Adrenal gland (tissue), 12 donors: ENCODE results near the gene OSMR. TPM values are rescaled to one million over a fixed set of nuclear protein-coding genes. Genes with fewer than 3 reads are reported as not detected.
"Not testable (repeated sequence)": the region's sequence is repeated elsewhere in the genome, so short reads cannot be mapped to it uniquely, and the experiment has no call there.

ENCODE experiments used
- DNase-seq, 7 donors: peaks; one replicate each; pipeline ENCODE4 v3.0.0-alpha.2; 2019 to 2020
- H3K27ac ChIP-seq, 5 donors: fragments of 200-600 bp; sonication (generic) in 4 of 5; 1 replicate in 3 of 5; 2 replicates in 2 of 5; pipeline versions ENCODE4 v1.5.1 to v1.8.0; 2016 to 2020; ENCODE audit warnings: mild to moderate bottlenecking in 1 of 5
- H3K27me3 ChIP-seq: fragments of 200-600 bp; 2 replicates; pipeline ENCODE4 v1.8.0; 2021
- H3K36me3 ChIP-seq, 2 donors: fragments of 200-600 bp; replicated peaks in 1 of 2; 1 replicate in 1 of 2; 2 replicates in 1 of 2; pipeline versions ENCODE4 v1.5.1 to v1.8.0; 2018 to 2022
- H3K4me1 ChIP-seq, 2 donors: fragments of 200-600 bp; replicated peaks in 1 of 2; 1 replicate in 1 of 2; 2 replicates in 1 of 2; pipeline versions ENCODE4 v1.5.1 to v1.8.0; 2018 to 2021
- H3K4me3 ChIP-seq, 4 donors: fragments of 200-600 bp; sonication (generic) in 3 of 4; one replicate each; pipeline ENCODE4 v1.5.1; 2016 to 2018
- H3K9me3 ChIP-seq, 3 donors: fragments of 200-600 bp; sonication (generic) in 1 of 3; replicated peaks in 1 of 3; 1 replicate in 2 of 3; 2 replicates in 1 of 3; pipeline versions ENCODE4 v1.5.1 to v1.8.0; 2016 to 2021
- POLR2A ChIP-seq, 2 donors: fragments of 450-650 bp; IDR thresholded peaks; one replicate each; pipeline ENCODE4 v1.6.1; 2017; ENCODE audit warnings: antibody characterized with exemption in 2 of 2, mild to moderate bottlenecking in 2 of 2, moderate library complexity in 1 of 2
- WGBS, 4 donors: extraction: QIAGEN DNeasy Blood & Tissue Kit in 2 of 4; methylation state at CpG; one replicate each; pipeline versions ENCODE4 v1.1.5 to v1.1.7; 2013 to 2017; 5-methylcytosine and 5-hydroxymethylcytosine counted together
- intact Hi-C, 2 donors: fragments of 100-400 bp; cut with DNase I; formaldehyde crosslinking; loops; one replicate each; pipeline versions ENCODE4 v1.14.1 to v1.15.0; 2022 to 2023
- polyA plus RNA-seq, 3 donors: library from polyadenylated mRNA; stranded (reverse); fragments of 200-250 nt in 2 of 3; fragments of 350-450 nt in 1 of 3; fragmentation: Illumina TruSeq in 1 of 3; extraction: RNeasy Lipid Tissue Mini Kit (QIAGEN cat#74804) in 1 of 3; gene quantifications; one replicate each; pipeline ENCODE4 v1.2.3, GENCODE V29; 2013 to 2014
- total RNA-seq, 9 donors: library from RNA; depleted of rRNA in 4 of 9; stranded (reverse); fragments of >200 nt in 4 of 9; fragments of 120-200 nt in 1 of 9; fragmentation: NEBNext Ultra II Directional in 1 of 9; extraction: Animal tissue kit (Norgen Biotek cat#: 25700) in 1 of 9; gene quantifications; one replicate each; pipeline versions ENCODE4 v1.1.0 to v1.2.4, GENCODE V29; 2013 to 2023
- TF ChIP-seq, protein P1 (sequence below), 6 experiments: fragments of 450-650 bp in 4 of 6; fragments of 200-600 bp in 2 of 6; sonication (generic) in 1 of 6; IDR thresholded peaks; 1 replicate in 5 of 6; 2 replicates in 1 of 6; pipeline versions ENCODE4 v1.5.1 to v1.8.0; 2016 to 2021; ENCODE audit warnings: antibody characterized with exemption in 6 of 6, mild to moderate bottlenecking in 2 of 6, moderate library complexity in 1 of 6
- donor health status: healthy with polysubstance abuse.
- donor health status: Bipolar disorder and iron deficiency.
- donor health status: DM: yes; HTN: yes; CAD: no.
- donor health status: DM: no; HTN: no; CAD: no.
- donor health status: DM: no; HTN: no; CAD: no.
- donor health status: DM: yes; HTN: yes; CAD: no.

The OSMR gene
- total and polyA plus RNA-seq, 12 donors, result 3.3 to 121 (median 51.1) TPM

GRCh38 chr5:38853753-38854470, 8.1 kb downstream of the OSMR start:
- no peaks in the 10 kb centered on the region for H3K36me3 ChIP-seq
- intact Hi-C loops, result no loop called here
- TF ChIP-seq POLR2A (IDR thresholded peaks at IDR 0.05), result no peak
- TF ChIP-seq, protein P1, sequence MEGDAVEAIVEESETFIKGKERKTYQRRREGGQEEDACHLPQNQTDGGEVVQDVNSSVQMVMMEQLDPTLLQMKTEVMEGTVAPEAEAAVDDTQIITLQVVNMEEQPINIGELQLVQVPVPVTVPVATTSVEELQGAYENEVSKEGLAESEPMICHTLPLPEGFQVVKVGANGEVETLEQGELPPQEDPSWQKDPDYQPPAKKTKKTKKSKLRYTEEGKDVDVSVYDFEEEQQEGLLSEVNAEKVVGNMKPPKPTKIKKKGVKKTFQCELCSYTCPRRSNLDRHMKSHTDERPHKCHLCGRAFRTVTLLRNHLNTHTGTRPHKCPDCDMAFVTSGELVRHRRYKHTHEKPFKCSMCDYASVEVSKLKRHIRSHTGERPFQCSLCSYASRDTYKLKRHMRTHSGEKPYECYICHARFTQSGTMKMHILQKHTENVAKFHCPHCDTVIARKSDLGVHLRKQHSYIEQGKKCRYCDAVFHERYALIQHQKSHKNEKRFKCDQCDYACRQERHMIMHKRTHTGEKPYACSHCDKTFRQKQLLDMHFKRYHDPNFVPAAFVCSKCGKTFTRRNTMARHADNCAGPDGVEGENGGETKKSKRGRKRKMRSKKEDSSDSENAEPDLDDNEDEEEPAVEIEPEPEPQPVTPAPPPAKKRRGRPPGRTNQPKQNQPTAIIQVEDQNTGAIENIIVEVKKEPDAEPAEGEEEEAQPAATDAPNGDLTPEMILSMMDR (IDR thresholded peaks at IDR 0.05), result no peak
- DNase-seq, result no peak
- H3K4me3 ChIP-seq, result no peak overlapping the region
- no peaks in the 10 kb centered on the region for H3K9me3 ChIP-seq
- peaks cover 0 to 14% of the 10 kb centered on the region in 2 donors for H3K4me1 ChIP-seq
- H3K27me3 ChIP-seq, result no peaks in the 10 kb centered on the region
- no peak overlapping the region for H3K27ac ChIP-seq
- WGBS, 4 donors, result 81 to 86% (median 83%) methylated on average over 6 of the region's 6 CpGs

DNA sequence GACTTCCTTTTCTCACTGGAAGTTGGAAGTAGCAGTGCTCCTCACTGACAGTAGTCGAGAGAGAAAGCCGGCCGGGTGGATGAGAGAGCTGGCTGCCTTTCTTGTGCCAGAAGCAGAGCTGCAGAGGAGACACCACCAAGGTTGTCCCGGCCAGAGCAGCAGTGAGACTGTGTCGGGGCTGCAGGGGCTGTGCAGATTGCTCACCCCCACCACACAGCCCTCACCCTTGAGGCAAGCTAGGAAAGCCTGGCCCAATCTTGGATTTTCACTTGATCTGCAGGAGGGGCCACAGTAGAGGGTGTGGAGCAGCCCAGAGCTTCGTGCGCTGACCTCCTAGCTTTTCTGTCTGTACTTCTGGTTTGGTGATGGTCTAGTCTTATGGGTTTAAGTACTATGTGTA, 9.1 kb downstream of the OSMR start:
- no peaks in the 10 kb centered on the region for H3K36me3 ChIP-seq
- WGBS, 4 donors, result 86 to 89% (median 86%) methylated on average over 7 of the region's 7 CpGs
- intact Hi-C loops, result no loop called here
- peaks cover 0 to 4% of the 10 kb centered on the region in 2 donors for H3K4me1 ChIP-seq
- H3K27me3 ChIP-seq, result no peaks in the 10 kb centered on the region
- TF ChIP-seq, protein P1 (IDR thresholded peaks at IDR 0.05), result no peak
- TF ChIP-seq POLR2A (IDR thresholded peaks at IDR 0.05), result no peak
- H3K9me3 ChIP-seq, result no peaks in the 10 kb centered on the region
- H3K27ac ChIP-seq, result no peak overlapping the region
- no peak for DNase-seq
- no peak overlapping the region for H3K4me3 ChIP-seq

DNA sequence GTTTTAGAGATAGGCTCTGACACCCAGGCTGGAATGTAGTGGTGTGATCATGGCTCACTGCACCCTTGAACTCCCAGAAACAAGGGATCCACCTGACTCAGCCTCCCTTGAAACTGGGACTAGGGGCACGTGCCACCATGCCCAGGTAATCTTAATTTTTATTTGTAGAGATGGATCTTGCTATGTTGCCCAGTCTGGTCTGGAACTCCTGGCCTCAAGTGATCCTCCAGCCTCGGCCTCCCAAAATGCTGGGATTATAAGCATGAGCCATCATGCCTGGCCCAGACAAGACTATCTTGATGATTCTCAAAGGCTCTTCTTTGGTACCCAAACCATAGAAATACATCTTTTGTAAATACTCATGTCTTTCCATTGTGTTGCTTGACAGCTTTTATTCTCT, 10.8 kb downstream of the OSMR start:
- Histone ChIP-seq H3K27me3 (no peaks in the 10 kb centered on the region), H3K4me1 (no peaks in the 10 kb centered on the region), H3K36me3 (no peaks in the 10 kb centered on the region), H3K27ac (peak overlapping the region in 1 of 5 donors; percentile 20), H3K9me3 (no peaks in the 10 kb centered on the region), H3K4me3 (no peak overlapping the region)
- WGBS, 4 donors, result 81 to 100% (median 95%) methylated on average over 1 to 2 of the region's 2 CpGs
- no peak for DNase-seq
- intact Hi-C loops, result no loop called here
- no peak for TF ChIP-seq POLR2A (IDR thresholded peaks at IDR 0.05)
- TF ChIP-seq, protein P1 (IDR thresholded peaks at IDR 0.05), result no peak

- Histone ChIP-seq H3K27me3 (no peaks in the 10 kb centered on the region), H3K9me3 (no peaks in the 10 kb centered on the region), H3K4me1 (no peaks in the 10 kb centered on the region), H3K27ac (no peak overlapping the region), H3K36me3 (no peaks in the 10 kb centered on the region), H3K4me3 (no peak overlapping the region)
- intact Hi-C loops, result no loop called here
- no peak for DNase-seq
- TF ChIP-seq POLR2A (IDR thresholded peaks at IDR 0.05), result no peak
- TF ChIP-seq, protein P1 (IDR thresholded peaks at IDR 0.05), result no peak
- WGBS, 4 donors, result 85 to 92% (median 85%) methylated on average over 3 of the region's 3 CpGs
Measured at GRCh38 chr5:38858839-38859238, 13.0 kb downstream of the OSMR start.

GRCh38 chr5:38861986-38862770, 16.4 kb downstream of the OSMR start:
- DNase-seq, H3K4me3 ChIP-seq, H3K36me3 ChIP-seq, H3K27me3 ChIP-seq, H3K27ac ChIP-seq, H3K4me1 ChIP-seq, intact Hi-C loops: not testable (repeated sequence)
- H3K9me3 ChIP-seq, result peaks cover 0 to 12% (median 0%) of the 10 kb centered on the region in 3 donors
- WGBS, 4 donors, result 95 to 100% (median 97%) methylated on average over 1 to 47 of the region's 64 CpGs; no CpG with 5 or more reads in 1 of the 4 donors
